Stimulated activated CD8-positive, alpha-beta memory T cell treated with anti-CD3 and anti-CD28 coated beads, Interleukin-2, amount 100 ng/mL, for 48 hours (primary cell): Measurements from ENCODE around the gene C1orf159.

ENCODE experiments used
- DNase-seq, 2 donors: peaks; one replicate each; pipeline ENCODE4 v3.0.0-alpha.2; 2020; ENCODE audit warnings: low read depth in 2 of 2

The C1orf159 gene

DNA sequence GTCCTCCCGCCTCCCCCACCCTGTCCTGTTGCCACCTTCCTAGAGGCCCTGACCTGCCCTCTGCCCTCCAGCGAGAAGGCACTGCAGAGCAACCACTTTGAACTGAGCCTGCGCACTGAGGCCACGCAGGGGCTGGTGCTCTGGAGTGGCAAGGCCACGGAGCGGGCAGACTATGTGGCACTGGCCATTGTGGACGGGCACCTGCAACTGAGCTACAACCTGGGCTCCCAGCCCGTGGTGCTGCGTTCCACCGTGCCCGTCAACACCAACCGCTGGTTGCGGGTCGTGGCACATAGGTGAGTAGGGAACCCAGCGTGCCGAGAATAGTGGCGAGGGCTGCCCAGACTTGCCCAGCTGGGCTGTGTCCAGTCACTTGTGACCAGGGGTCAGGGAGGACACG is 62.2 kb downstream of the C1orf159 start:
- DNase-seq, result no peak

- DNase-seq, result no peak
These were observed 62.9 kb downstream of the C1orf159 start for GRCh38 chr1:1053022-1053421.

DNA sequence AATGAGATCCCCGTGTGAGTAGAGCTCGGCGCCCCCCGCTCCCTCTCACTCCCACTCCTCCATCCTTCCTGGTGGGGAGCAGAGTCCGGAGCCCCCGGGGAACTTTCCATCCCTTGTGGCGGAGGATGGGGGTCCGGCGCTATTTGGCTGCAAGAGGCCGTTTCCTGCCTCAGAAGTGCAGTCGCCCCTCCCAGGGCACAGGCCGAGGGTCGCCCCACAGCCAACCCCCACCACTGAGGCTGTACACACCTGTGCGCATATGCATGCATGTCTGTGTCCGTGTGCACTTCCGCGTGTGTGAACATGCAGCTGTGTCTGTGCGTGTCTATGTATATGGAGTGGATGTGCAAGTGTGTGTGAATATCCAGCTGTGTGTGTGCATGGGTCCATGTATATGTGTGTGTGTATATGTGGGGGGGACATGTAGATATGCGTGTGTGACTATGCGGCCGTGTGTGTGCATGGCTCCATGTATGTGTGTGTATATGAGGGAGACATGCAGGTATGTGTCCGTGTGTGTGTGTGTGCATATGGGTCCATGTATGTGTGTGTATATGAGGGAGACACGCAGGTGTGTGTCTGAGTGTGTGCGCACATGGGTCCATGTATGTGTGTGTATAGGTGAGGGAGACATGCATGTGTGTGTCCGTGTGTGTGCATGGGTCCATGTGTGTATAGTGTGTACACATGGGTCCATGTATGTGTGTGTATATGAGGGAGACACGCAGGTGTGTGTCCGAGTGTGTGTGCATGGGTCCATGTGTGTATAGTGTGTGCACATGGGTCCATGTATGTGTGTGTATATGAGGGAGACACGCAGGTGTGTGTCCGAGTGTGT is 63.7 kb downstream of the C1orf159 start:
- DNase-seq, result no peak

- DNase-seq, result no peak
These were observed 64.6 kb downstream of the C1orf159 start for GRCh38 chr1:1051127-1051810.

- no peak for DNase-seq
These were observed 65.3 kb downstream of the C1orf159 start for GRCh38 chr1:1050577-1051052.

DNA sequence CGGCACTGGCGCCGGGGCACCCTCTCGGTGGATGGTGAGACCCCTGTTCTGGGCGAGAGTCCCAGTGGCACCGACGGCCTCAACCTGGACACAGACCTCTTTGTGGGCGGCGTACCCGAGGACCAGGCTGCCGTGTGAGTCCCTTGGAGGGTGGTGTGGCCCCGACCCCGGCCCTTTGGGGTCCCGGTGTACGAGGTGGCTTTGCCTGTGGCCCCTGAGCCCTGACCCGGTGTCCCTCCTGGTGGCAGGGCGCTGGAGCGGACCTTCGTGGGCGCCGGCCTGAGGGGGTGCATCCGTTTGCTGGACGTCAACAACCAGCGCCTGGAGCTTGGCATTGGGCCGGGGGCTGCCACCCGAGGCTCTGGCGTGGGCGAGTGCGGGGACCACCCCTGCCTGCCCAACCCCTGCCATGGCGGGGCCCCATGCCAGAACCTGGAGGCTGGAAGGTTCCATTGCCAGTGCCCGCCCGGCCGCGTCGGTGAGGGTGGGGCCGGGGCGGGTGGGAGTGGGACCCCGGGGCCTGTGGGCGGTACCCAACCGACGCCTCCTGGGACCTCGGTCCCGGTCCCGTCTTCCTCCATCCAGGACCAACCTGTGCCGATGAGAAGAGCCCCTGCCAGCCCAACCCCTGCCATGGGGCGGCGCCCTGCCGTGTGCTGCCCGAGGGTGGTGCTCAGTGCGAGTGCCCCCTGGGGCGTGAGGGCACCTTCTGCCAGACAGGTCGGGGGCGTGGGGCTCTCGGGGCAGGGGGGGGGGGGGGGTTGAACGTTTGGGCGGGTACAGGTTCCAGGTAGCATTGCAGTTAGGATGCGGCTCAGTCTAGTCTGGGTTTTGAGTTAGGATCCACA is 66.3 kb downstream of the C1orf159 start:
- DNase-seq, result no peak

GRCh38 chr1:1048765-1049164 is 67.1 kb downstream of the C1orf159 start:
- DNase-seq, result no peak

GRCh38 chr1:1047963-1048362 is 67.9 kb downstream of the C1orf159 start:
- no peak for DNase-seq

GRCh38 chr1:1047407-1047806 is 68.5 kb downstream of the C1orf159 start:
- DNase-seq, result no peak

DNA sequence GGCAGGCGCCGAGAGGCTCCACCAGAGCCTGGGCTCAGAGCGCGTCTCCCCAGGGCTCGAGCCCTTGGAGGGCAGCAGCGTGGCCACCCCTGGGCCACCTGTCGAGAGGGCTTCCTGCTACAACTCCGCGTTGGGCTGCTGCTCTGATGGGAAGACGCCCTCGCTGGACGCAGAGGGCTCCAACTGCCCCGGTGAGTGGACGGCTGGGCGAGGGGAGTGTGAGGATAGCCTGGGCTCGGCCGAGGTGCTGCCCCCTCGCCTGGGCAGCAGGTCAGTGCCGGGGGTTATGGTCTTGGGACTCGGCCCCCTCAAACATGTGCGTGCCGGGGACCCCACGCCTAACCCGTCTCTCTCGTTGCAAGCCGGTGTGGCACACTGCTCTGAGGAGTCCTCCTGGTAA is 69.1 kb downstream of the C1orf159 start:
- no peak for DNase-seq

DNA sequence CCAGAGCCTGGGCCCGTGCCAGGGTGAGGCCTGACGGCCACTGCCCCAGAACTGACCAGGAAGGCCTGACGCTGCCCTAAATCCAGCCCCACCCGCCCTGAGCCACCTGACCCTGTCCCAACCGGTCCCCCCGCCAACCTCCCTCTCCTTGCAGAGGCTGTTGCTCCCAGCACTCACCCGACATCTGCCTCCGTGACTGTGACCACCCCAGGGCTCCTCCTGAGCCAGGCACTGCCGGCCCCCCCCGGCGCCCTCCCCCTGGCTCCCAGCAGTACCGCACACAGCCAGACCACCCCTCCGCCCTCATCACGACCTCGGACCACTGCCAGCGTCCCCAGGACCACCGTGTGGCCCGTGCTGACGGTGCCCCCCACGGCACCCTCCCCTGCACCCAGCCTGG is 69.6 kb downstream of the C1orf159 start:
- DNase-seq, result no peak

GRCh38 chr1:1045129-1045528 is 70.8 kb downstream of the C1orf159 start:
- DNase-seq, result no peak

DNA sequence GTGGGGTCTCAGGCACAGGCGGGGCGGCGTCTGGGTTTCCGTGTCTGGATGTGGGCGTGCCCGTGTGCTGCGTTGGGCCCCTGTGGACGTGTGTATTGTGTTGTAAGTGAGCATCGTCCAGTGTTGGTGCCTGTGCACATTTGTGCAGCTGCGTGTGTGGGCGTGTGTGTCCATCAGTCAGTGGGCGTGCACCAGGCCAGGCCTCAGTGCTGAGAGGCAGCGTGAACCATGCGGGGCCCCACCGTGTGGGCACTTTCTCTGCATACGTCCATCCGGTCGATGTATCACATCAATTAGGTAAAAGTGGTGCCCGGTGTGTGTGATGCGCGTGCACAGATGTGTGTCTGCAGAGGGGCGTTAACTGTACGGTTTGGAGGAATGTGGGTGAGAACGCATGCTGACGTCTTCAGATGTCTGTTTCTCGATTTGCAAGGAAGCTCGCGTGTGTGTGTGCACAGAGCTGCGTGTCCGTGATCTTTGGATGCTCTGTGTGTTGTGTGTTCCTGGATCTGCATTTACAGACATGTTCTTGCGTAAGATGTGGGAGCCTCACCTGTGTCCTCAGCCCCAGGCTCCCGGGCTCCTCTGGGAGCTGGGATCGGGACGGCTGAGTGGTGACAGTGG is 71.3 kb downstream of the C1orf159 start:
- DNase-seq, result no peak

DNA sequence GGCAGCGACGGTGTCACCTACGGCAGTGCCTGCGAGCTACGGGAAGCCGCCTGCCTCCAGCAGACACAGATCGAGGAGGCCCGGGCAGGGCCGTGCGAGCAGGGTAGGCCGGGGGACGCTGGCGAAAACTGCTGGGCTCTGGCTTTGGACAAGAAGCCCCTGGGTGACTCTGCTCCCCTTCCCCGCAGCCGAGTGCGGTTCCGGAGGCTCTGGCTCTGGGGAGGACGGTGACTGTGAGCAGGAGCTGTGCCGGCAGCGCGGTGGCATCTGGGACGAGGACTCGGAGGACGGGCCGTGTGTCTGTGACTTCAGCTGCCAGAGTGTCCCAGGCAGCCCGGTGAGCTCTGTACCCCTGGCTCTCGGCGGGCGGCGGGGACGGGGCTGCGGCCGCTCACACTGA is 72.0 kb downstream of the C1orf159 start:
- no peak for DNase-seq

- DNase-seq, result no peak
These were observed 72.5 kb downstream of the C1orf159 start for GRCh38 chr1:1043411-1043810.

DNA sequence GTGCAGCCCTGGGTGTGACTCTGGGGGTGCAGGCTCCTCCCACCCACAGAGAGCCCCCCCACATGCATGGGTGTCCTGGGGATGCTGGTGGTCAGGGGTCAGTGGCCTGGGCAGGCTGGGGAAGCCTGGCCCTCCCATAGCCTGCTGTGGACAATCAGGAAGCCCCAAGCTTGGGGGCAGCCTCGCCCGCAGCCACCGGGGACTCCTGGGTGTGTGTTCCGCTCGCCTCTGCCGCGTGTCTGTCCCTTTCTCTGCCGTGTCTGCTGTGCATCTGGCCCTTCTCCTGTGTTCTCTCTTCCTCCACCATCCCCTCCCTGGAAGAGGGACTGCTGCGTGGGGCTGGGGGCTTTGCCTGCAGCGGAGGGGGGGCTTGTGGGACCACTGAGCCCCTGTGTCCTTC is 73.1 kb downstream of the C1orf159 start:
- DNase-seq, result no peak

GRCh38 chr1:1041873-1042272 is 74.0 kb downstream of the C1orf159 start:
- DNase-seq, result no peak

DNA sequence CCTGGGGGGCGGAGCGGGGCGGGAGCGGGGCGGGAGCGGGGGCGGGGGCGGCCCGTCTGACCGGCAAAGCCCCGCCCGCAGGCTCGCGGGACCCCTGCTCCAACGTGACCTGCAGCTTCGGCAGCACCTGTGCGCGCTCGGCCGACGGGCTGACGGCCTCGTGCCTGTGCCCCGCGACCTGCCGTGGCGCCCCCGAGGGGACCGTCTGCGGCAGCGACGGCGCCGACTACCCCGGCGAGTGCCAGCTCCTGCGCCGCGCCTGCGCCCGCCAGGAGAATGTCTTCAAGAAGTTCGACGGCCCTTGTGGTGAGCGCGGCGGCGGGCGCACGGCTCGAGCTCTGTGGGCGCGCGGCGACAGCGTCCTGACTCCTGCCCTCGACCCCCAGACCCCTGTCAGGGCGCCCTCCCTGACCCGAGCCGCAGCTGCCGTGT is 74.8 kb downstream of the C1orf159 start:
- no peak for DNase-seq

DNA sequence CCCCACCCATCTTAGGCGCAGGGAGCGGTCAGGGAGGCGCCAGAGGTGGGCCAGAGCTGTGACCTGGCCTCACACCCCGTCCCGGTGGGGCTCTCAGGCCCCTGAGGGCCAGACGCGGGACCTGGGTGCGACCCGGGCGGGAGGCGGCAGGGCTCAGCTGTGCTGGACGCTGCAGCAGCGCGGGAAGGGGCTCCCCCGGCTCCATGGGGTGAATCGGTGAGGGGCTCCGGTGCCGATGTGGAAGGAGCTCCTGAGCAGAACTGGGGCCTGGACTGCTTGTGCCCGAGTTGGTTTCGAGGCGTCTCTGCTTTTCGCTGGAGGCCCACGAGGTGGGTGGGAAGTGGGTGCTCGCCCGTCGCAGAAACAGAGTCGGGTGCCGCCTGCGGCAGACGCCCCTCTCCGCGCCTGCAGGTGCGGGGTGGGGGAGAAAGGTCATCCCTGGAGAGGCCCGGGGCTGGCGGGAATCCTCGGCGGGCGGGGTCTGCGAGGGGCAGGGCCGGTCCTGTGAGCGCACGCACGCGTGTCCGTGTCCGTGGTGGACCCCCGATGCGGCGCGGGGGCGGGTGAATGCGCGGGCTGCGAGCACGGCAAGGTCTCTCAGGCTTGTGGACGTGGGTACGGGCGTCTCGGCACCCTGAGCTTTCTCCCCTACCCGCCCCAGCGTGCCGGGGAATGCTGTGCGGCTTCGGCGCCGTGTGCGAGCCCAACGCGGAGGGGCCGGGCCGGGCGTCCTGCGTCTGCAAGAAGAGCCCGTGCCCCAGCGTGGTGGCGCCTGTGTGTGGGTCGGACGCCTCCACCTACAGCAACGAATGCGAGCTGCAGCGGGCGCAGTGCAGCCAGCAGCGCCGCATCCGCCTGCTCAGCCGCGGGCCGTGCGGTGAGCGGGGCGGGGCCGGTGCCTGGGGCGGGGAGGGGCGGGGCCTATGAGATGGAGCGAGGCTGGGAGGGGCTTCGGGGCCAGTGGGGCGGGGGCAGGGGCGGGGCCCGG is 75.6 kb downstream of the C1orf159 start:
- peak; percentile 66 to 73 for DNase-seq

DNA sequence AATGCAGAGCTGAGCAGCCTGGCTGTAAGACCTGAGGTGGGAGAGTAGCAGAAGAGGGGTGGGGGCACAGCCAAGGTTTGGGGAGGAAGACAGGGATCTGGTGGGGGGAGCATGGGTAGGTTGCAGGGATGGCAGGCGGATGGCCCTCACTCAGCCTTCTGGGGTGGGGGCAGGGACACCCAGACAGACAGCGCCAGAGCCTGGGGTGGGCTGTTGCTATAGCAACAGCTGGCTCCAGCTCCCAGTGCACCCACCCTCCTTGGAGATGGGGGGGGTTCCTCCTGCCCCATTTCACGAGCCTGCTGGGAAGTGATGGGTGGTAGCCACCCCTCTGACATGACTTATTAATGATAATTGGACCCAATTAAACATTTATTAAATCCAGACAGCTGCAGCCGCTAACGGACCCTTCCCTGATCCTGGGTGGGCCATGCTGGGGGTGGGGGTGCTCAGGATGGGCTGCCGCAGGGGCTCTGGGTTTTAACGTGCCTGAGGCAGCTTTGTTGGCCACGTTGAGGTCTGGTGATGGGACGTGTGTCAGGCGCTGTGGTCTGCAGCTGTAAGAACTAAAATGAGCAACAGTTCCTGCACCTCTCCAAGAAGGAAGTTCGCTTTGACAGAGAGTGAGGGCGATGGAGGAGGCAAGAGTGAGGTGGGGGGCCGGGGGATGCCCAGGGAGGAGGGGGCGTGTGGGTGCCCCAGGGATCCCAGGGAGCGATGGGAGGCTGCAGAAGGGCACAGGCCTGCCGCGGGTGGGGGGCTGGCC is 76.6 kb downstream of the C1orf159 start:
- no peak for DNase-seq
